NCI-H446 (cell line): Measurements from ENCODE around the gene ZNF766.
A peak's percentile ranks its signal among the peaks of the same experiment; 100 is the strongest.
"Not testable (repeated sequence)": the region's sequence is repeated elsewhere in the genome, so short reads cannot be mapped to it uniquely, and the experiment has no call there.

ENCODE experiments used
- DNase-seq, 2 experiments: peaks; one replicate each; lab custom pipeline; 2025; lab: John Stamatoyannopoulos, UW

ZNF766 gene

DNA sequence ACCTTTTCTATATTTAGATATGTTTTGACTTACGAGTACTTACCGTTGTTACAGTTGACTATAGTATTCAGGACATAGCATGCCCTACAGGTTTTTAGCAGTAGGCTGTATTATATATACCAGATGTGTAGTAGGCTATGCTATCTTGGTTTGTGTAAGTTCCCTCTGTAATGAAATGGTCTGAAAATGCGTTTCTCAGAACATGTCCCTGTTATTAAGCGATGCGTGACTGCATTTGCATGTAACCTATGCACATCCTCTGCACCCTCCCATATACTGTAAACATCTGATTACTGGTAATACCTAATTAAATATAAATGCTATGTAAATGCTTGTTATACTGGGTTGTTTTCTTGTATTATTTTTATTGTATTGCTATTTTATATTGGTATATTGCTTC lies 6.6 kb downstream of the ZNF766 start:
- no peak for DNase-seq

DNA sequence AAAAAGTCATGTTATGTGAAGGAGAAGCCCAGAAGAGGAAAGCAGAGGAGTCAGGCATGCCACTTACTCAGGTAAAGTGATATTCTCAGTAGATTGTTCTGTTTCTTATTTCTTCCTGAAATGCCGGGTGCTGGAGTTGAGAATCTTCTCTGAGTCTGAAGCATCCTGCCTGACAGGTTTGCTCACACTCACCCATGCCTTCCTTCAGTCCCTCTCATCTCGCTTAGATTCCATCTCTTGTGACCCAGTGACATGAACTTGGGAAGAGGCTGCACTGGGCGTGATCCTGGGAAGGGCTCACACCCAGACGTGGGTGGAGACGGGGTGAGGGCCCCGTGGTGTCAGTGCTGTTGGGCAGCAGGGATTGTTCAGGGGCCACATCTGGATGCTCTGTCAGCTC lies 8.1 kb downstream of the ZNF766 start:
- DNase-seq = no peak

GRCh38 chr19:52286256-52286655 lies 16.9 kb downstream of the ZNF766 start:
- no peak for DNase-seq

GRCh38 chr19:52291781-52292180 lies 22.4 kb downstream of the ZNF766 start:
- DNase-seq = no peak

DNA sequence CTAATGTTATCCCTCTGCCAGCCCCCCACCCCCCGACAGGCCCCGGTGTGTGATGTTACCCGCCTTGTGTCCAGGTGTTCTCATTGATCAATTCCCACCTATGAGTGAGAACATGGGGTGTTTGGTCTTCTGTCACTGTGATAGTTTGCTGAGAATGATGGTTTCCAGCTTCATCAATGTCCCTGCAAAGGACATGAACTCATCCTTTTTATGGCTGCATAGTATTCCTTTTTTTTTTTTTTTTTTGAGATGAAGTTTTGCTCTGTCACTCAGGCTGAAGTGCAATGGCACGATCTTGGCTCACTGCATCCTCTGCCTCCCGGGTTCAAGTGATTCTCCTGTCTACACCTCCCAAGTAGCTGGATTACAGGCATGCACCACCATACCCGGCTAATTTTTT lies 23.6 kb downstream of the ZNF766 start:
- not testable (repeated sequence) for DNase-seq

GRCh38 chr19:52296400-52296772 lies 27.0 kb downstream of the ZNF766 start:
- DNase-seq = no peak

GRCh38 chr19:52296773-52297600 lies 27.6 kb downstream of the ZNF766 start, which contains the start of gene ZNF480:
Gene ZNF480, plus strand, starts transcription at chr19:52297169. Its CDS starts 3,244 bp downstream, at chr19:52300413.
- peak; percentile 67 to 88 for DNase-seq

- DNase-seq = no peak
Measured at GRCh38 chr19:52297601-52298364, 28.4 kb downstream of the ZNF766 start.

- DNase-seq = no peak
Measured at GRCh38 chr19:52307275-52307674, 37.9 kb downstream of the ZNF766 start.

DNA sequence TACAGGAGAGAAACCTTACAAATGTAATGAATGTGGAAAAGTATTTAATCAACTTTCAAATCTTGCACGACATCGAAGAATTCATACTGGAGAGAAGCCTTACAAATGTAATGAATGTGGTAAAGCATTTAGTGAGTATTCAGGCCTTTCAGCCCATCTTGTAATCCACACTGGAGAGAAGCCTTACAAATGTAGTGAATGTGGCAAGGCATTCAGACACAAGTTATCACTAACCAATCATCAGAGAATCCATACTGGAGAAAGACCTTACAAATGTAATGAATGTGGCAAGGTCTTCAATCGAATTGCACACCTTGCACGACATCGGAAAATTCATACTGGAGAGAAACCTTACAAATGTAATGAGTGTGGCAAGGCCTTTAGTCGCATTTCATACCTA lies 53.0 kb downstream of the ZNF766 start:
- no peak for DNase-seq

DNA sequence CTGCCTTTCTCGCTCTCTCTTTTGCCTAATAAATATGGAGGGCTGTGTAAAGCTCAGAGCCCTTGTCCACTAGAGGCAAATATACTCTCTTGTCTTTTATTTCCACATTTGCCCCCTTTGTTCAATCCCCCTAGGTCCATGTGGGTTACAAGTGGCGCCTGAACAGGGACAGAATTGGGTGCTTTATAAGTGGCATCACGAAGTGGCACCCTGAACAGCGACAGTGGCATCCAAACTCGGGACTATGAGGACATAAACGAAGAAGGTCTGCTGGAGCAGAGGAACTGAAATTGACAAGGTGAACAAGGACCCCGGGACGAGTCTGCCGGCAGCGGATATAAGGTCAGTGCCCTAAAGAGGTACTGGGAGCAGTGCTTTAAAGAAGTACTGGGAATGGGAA lies 62.4 kb downstream of the ZNF766 start:
- DNase-seq = no peak

- DNase-seq = no peak
Measured at GRCh38 chr19:52335768-52336116, 66.4 kb downstream of the ZNF766 start.

- peak in 1 of 2 experiments; percentile 10 for DNase-seq
Measured at GRCh38 chr19:52336117-52336790, 66.9 kb downstream of the ZNF766 start, which contains the start of gene ZNF610. Gene ZNF610, plus strand, starts transcription at chr19:52336243. Its CDS starts 12,930 bp downstream, at chr19:52349173.

DNA sequence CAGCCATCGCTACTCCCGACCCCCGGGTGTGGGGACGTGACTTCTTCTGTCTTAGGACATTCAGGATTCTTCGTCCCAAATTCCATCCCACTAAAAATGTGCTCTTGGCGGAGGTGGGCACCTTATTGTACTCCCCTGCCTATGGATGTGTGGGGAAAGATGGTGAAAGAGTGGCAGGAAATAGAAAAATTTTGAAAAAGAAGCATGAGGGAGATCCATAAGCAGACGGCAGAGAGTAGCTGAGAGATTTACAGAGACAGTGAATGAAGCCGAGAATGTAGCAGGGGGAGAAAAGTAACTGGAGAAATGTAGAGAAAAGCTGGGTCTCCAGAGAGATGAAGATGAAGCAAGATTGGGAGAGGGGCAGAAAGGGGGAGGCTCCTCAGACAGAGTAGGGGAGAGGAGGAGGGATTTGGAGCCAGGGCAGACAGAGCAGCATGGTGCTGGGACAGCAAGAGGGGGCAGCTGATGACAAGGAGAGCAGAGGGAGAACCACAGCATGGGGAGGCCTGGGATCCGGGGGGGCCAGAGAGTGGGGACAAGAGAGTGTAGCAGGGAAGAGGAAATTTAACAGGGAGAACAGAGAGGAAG lies 67.5 kb downstream of the ZNF766 start:
- no peak for DNase-seq

DNA sequence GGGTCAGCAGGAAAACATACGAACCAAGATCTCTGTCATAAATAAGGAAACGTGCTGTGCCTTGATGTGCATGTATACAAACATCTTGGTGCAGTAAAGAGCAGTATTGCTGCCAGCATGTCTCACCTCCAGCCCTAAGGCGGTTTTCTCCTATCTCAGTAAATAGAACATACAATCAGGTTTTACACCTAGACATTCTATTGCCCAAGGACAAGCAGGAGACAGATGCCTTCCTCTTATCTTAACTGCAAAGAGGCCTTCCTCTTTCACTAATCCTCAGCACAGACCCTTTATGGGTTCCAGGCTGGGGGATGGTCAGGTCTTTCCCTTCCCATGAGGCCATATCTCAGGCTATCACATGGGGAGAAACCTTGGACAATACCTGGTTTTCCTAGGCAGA lies 69.6 kb downstream of the ZNF766 start:
- not testable (repeated sequence) for DNase-seq

- DNase-seq = no peak
Measured at GRCh38 chr19:52343548-52343947, 74.2 kb downstream of the ZNF766 start.

DNA sequence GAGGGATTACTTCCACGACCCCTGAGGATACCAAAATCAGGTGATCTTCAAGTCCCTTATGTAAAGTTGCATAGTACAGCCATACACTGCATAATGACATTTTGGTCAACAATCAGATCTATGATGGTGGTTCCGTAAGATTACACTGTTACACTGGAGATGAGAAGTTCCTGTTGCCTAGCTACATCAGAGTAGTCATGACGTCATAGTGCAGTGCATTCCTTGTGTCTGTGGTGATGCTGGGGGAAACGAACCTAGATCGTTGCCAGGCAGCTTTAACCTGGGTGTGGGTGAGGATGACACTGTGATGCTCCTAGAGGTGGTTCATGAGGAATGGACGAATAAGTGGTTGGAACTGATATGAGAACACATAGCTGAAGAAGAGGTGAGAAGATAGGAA lies 75.8 kb downstream of the ZNF766 start:
- no peak for DNase-seq
